Fibroblast of mammary gland (primary cell): ENCODE measurements around the gene NES.
A peak's percentile ranks its signal among the peaks of the same experiment; 100 is the strongest.

Source experiments
- DNase-seq: peaks from one replicate; pipeline ENCODE4 v3.0.0-alpha.2; 2010; ENCODE audit warnings: low read depth
- H3K4me3 ChIP-seq: 2 replicates; pipeline ENCODE4 v1.5.1; 2011; ENCODE audit warnings: low read depth, mild to moderate bottlenecking, low read length, moderate library complexity; ENCODE audit not compliant: control insufficient read depth
- CTCF ChIP-seq: conservative IDR thresholded peaks from 2 replicates; pipeline ENCODE4 v1.5.1; 2011; ENCODE audit warnings: low read depth, low read length, inconsistent platforms; ENCODE audit not compliant: control insufficient read depth, insufficient read depth

Gene NES

GRCh38 chr1:156676820-156677615, at the start of gene NES:
TSS of gene NES (minus strand) at chr1:156677407. CDS start at chr1:156677264, 143 bp downstream.
- peak; percentile 50 for DNase-seq
- H3K4me3 ChIP-seq, result peak within 1 kb of the TSS; percentile 53
- TF ChIP-seq CTCF, result no peak

DNA sequence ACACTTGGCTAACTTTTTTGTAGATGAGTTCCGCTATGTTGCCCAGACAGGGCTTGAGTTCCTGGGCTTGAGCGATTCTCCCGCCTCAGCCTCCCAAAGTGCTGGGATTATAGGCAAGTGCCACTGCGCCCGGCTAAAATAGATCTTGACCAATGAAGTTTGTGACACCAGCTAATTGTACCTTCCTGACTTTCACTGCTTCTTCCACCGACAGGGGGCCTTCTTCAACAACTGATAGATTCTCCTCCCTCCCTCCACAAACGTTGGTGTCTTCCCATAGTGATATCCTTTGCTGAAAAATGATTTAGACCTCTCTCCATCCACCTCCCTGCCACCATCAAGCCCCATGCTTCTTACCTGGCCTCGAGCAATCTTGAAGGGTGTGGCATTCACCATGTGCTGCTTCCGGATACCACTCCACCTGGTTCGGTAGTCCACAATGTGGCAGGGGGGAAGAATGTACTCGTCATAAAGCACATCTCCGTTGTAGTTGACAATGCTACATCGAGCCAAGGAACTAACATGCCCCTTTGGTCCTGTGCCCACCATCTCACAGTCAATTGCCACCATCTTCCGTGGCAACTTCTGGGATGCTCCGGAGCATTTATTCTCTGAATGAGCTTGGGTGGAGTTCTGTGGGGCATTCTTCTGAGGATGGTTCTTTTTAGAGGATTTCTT, 49.5 kb upstream of the NES start:
- TF ChIP-seq CTCF, result peak; percentile 74
- DNase-seq, result peak; percentile 78
- H3K4me3 ChIP-seq, result peak overlapping the region; percentile 84

- peak; percentile 93 for DNase-seq
- peak overlapping the region; percentile 84 for H3K4me3 ChIP-seq
- peak; percentile 99 for TF ChIP-seq CTCF
These were observed 48.6 kb upstream of the NES start for GRCh38 chr1:156725683-156726280.

GRCh38 chr1:156721535-156721934, 44.3 kb upstream of the NES start:
- DNase-seq, result no peak
- H3K4me3 ChIP-seq, result no peak overlapping the region
- TF ChIP-seq CTCF, result no peak

- no peak for TF ChIP-seq CTCF
- H3K4me3 ChIP-seq, result no peak overlapping the region
- DNase-seq, result no peak
These were observed 43.9 kb upstream of the NES start for GRCh38 chr1:156721131-156721530.

GRCh38 chr1:156717351-156717750, 40.1 kb upstream of the NES start:
- no peak for TF ChIP-seq CTCF

More at GRCh38 chr1:156717351-156717750, 40.1 kb upstream of the NES start:
- no peak overlapping the region for H3K4me3 ChIP-seq
- DNase-seq, result no peak
